ENCODE measurements around the gene RALGPS1. TPM values are rescaled to one million over a fixed set of nuclear protein-coding genes. Genes with fewer than 3 reads are reported as not detected.

The RALGPS1 gene
- polyA plus RNA-seq, 3 donors = 0.60 to 4.6 (median 1.3) TPM

DNA sequence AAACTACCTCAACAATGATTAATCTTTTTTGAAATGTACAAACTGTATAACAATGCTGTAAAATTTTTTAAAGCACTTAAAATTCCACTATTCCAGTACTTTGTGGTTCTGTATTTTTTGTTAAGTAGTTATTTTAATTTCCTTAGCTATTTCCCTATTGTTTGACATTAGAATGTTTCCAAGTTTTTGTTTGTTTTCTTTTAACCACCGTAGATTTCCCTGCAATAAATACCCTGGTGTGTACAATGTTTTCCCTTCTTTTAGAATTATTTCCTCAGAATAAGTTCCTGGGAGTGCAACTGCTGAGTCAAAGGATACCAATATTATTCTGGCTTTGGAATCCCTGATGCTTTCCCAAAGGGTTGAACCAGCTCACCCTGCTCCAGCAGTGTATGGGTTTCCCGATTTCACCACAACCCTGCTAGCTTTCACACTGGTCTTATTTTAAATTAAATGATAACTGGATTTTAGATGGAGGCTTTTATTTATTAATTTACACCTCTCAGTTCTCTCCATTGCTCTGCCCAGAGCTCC, 228.4 kb downstream of the RALGPS1 start:
- peaks cover 4 to 22% (median 6%) of the 10 kb centered on the region in 3 donors for H3K27me3 Mint-ChIP-seq (ENCODE audit: low read depth in 3 of 3)
- no peaks in the 10 kb centered on the region for H3K79me2 ChIP-seq (ENCODE audit: insufficient read depth, low read length)
- H3K36me3 Mint-ChIP-seq = no peaks in the 10 kb centered on the region
- no peak overlapping the region for H3K27ac ChIP-seq (ENCODE audit: low read depth in 1 of 2, low read length in 2 of 2)
- H4K20me1 ChIP-seq (ENCODE audit: insufficient read depth, low read length) = no peaks in the 10 kb centered on the region
- no peaks in the 10 kb centered on the region for H3K27me3 ChIP-seq (ENCODE audit: control insufficient read depth in 2 of 2, insufficient read depth in 2 of 2, low read length in 2 of 2)
- no peak for TF ChIP-seq CTCF (IDR thresholded peaks at IDR 0.05)
- H3K4me1 Mint-ChIP-seq = no peaks in the 10 kb centered on the region
- no peaks in the 10 kb centered on the region for H3K9me3 ChIP-seq (replicated peaks in 1 of 2; ENCODE audit: control insufficient read depth in 1 of 2, insufficient read depth in 1 of 2, low read length in 2 of 2)
- no peaks in the 10 kb centered on the region for H3K4me1 ChIP-seq (ENCODE audit: control insufficient read depth in 1 of 2, insufficient read depth in 2 of 2, low read length in 2 of 2)
- H2AFZ ChIP-seq (ENCODE audit: insufficient read depth, low read depth, low read length, poor library complexity, severe bottlenecking) = no peak overlapping the region
- no peak overlapping the region for H3K4me3 Mint-ChIP-seq
- intact Hi-C loops (cut with micrococcal nuclease) = no loop called here
- H3K9ac ChIP-seq (ENCODE audit: insufficient read depth, low read length, poor library complexity, severe bottlenecking) = no peak overlapping the region
- H3K4me2 ChIP-seq (replicated peaks; ENCODE audit: extremely low read depth, low read length, poor library complexity, severe bottlenecking) = no peak overlapping the region
- no peaks in the 10 kb centered on the region for H3K36me3 ChIP-seq (replicated peaks in 1 of 2; ENCODE audit: control insufficient read depth in 1 of 2, insufficient read depth in 2 of 2, low read length in 2 of 2)
- H3K9me3 Mint-ChIP-seq = peaks cover 0 to 5% (median 2%) of the 10 kb centered on the region in 7 donors
- H3K27ac Mint-ChIP-seq = no peak overlapping the region
- WGBS (ENCODE audit: insufficient coverage) = no CpG with 5 or more reads among the region's 2 CpGs
- no peak for DNase-seq
- no peak overlapping the region for H3K4me3 ChIP-seq (replicated peaks in 1 of 3; ENCODE audit: low read depth in 2 of 3, low read length in 3 of 3)

GRCh38 chr9:127143920-127144465, 229.4 kb downstream of the RALGPS1 start:
- intact Hi-C loops (cut with micrococcal nuclease) = no loop called here

More at GRCh38 chr9:127143920-127144465, 229.4 kb downstream of the RALGPS1 start:
- H3K4me3 ChIP-seq (replicated peaks in 1 of 3; ENCODE audit: low read depth in 2 of 3, low read length in 3 of 3) = no peak overlapping the region
- H2AFZ ChIP-seq (ENCODE audit: insufficient read depth, low read depth, low read length, poor library complexity, severe bottlenecking) = no peak overlapping the region
- no peaks in the 10 kb centered on the region for H3K27me3 ChIP-seq (ENCODE audit: control insufficient read depth in 2 of 2, insufficient read depth in 2 of 2, low read length in 2 of 2)
- no peaks in the 10 kb centered on the region for H4K20me1 ChIP-seq (ENCODE audit: insufficient read depth, low read length)
- no peak overlapping the region for H3K27ac Mint-ChIP-seq
- no peak overlapping the region for H3K9ac ChIP-seq (ENCODE audit: insufficient read depth, low read length, poor library complexity, severe bottlenecking)
- no peaks in the 10 kb centered on the region for H3K36me3 ChIP-seq (replicated peaks in 1 of 2; ENCODE audit: control insufficient read depth in 1 of 2, insufficient read depth in 2 of 2, low read length in 2 of 2)
- H3K27me3 Mint-ChIP-seq (ENCODE audit: low read depth in 3 of 3) = peaks cover 2 to 23% (median 6%) of the 10 kb centered on the region in 3 donors
- H3K27ac ChIP-seq (ENCODE audit: low read depth in 1 of 2, low read length in 2 of 2) = no peak overlapping the region
- no peaks in the 10 kb centered on the region for H3K4me1 ChIP-seq (ENCODE audit: control insufficient read depth in 1 of 2, insufficient read depth in 2 of 2, low read length in 2 of 2)
- H3K4me2 ChIP-seq (replicated peaks; ENCODE audit: extremely low read depth, low read length, poor library complexity, severe bottlenecking) = no peak overlapping the region
- no peaks in the 10 kb centered on the region for H3K36me3 Mint-ChIP-seq
- no peak overlapping the region for H3K4me3 Mint-ChIP-seq
- 100% methylated on average over 4 of the region's 8 CpGs for WGBS (ENCODE audit: insufficient coverage)
- H3K9me3 ChIP-seq (replicated peaks in 1 of 2; ENCODE audit: control insufficient read depth in 1 of 2, insufficient read depth in 1 of 2, low read length in 2 of 2) = no peaks in the 10 kb centered on the region
- no peaks in the 10 kb centered on the region for H3K4me1 Mint-ChIP-seq
- TF ChIP-seq CTCF (IDR thresholded peaks at IDR 0.05) = no peak
- peaks cover 0 to 5% (median 2%) of the 10 kb centered on the region in 7 donors for H3K9me3 Mint-ChIP-seq
- no peak for DNase-seq
- no peaks in the 10 kb centered on the region for H3K79me2 ChIP-seq (ENCODE audit: insufficient read depth, low read length)

All from CD14-positive monocyte (primary cell).